NT2/D1 (cell line): ENCODE data around the gene ATP1A2.

Experiments
- DNase-seq: peaks from one replicate; pipeline ENCODE4 v3.0.0-alpha.2; 2011; ENCODE audit warnings: low read depth, low spot score
- H3K27me3 ChIP-seq: 2 replicates; pipeline ENCODE4 v1.6.0; 2011; ENCODE audit warnings: mild to moderate bottlenecking; ENCODE audit not compliant: insufficient read length, insufficient read depth
- H3K36me3 ChIP-seq: 2 replicates; pipeline ENCODE4 v1.6.1; 2011; ENCODE audit warnings: mild to moderate bottlenecking, low read length, mixed read lengths; ENCODE audit not compliant: insufficient read depth, insufficient read length
- H3K4me1 ChIP-seq: 2 replicates; pipeline ENCODE4 v1.5.1; 2011; ENCODE audit not compliant: insufficient read depth, insufficient read length
- H3K4me3 ChIP-seq: 2 replicates; pipeline ENCODE4 v1.5.1; 2011; ENCODE audit warnings: low read depth; ENCODE audit not compliant: insufficient read length
- H3K9ac ChIP-seq: 2 replicates; pipeline ENCODE4 v1.6.0; 2011; ENCODE audit warnings: low read depth; ENCODE audit not compliant: insufficient read length
- H3K9me3 ChIP-seq: 2 replicates; pipeline ENCODE4 v1.5.1; 2011; ENCODE audit warnings: mild to moderate bottlenecking, low read length; ENCODE audit not compliant: insufficient read depth
- SUZ12 ChIP-seq: IDR thresholded peaks from 2 replicates; pipeline ENCODE4 v1.6.1; 2011; ENCODE audit not compliant: insufficient read length, insufficient read depth; ENCODE audit errors: extremely low read depth
- YY1 ChIP-seq: IDR thresholded peaks from 2 replicates; pipeline ENCODE4 v1.6.1; 2011; ENCODE audit not compliant: insufficient read length, insufficient read depth
- ZNF274 ChIP-seq: IDR thresholded peaks from 2 replicates; pipeline ENCODE4 v1.6.1; 2011; ENCODE audit warnings: mild to moderate bottlenecking, low read depth, low read length

ATP1A2 gene

GRCh38 chr1:160115545-160116282 is at the start of gene ATP1A2:
TSS of gene ATP1A2 (plus strand) at chr1:160115759. CDS start at chr1:160115862, 103 bp downstream.
- Histone ChIP-seq H3K36me3 (peaks cover 14% of the 10 kb centered on the region), H3K9ac (peak within 1 kb of the TSS; percentile 82), H3K27me3 (no peaks in the 10 kb centered on the region), H3K4me1 (peaks cover 35% of the 10 kb centered on the region), H3K4me3 (peak within 1 kb of the TSS; percentile 49), H3K9me3 (no peaks in the 10 kb centered on the region)
- TF ChIP-seq ZNF274, result no peak
- TF ChIP-seq SUZ12, result no peak
- TF ChIP-seq YY1, result no peak
- no peak for DNase-seq

GRCh38 chr1:160066829-160067745 is 48.5 kb upstream of the ATP1A2 start:
- Histone ChIP-seq H3K27me3 (peaks cover 36% of the 10 kb centered on the region), H3K4me3 (no peak overlapping the region)
- TF ChIP-seq ZNF274 (no peak), YY1 (no peak), SUZ12 (no peak)

GRCh38 chr1:160068225-160068624 is 47.3 kb upstream of the ATP1A2 start:
- Histone ChIP-seq H3K27me3 (peaks cover 45% of the 10 kb centered on the region), H3K4me1 (peaks cover 14% of the 10 kb centered on the region), H3K9ac (no peak overlapping the region), H3K36me3 (no peaks in the 10 kb centered on the region), H3K9me3 (no peaks in the 10 kb centered on the region), H3K4me3 (no peak overlapping the region)
- DNase-seq, result no peak
- TF ChIP-seq ZNF274, result no peak

More at GRCh38 chr1:160066829-160067745, 48.5 kb upstream of the ATP1A2 start:
- Histone ChIP-seq H3K36me3 (no peaks in the 10 kb centered on the region), H3K9ac (no peak overlapping the region), H3K9me3 (no peaks in the 10 kb centered on the region), H3K4me1 (peaks cover 21% of the 10 kb centered on the region)
- no peak for DNase-seq

GRCh38 chr1:160069460-160070231 is 45.9 kb upstream of the ATP1A2 start, which contains the start of gene KCNJ10:
TSS of gene KCNJ10 (minus strand) at chr1:160070160. CDS start at chr1:160042532, 27,628 bp downstream.
- peak within 1 kb of the TSS; percentile 35 for H3K4me3 ChIP-seq
- H3K27me3 ChIP-seq, result peaks cover 49% of the 10 kb centered on the region
- TF ChIP-seq ZNF274 (no peak), YY1 (no peak), SUZ12 (no peak)
- DNase-seq, result no peak
- H3K9ac ChIP-seq, result peak within 1 kb of the TSS; percentile 65
- H3K9me3 ChIP-seq, result no peaks in the 10 kb centered on the region
- H3K36me3 ChIP-seq, result no peaks in the 10 kb centered on the region
- H3K4me1 ChIP-seq, result peaks cover 14% of the 10 kb centered on the region

GRCh38 chr1:160070243-160071163 is 45.1 kb upstream of the ATP1A2 start:
- Histone ChIP-seq H3K9ac (peak overlapping the region; percentile 65), H3K4me3 (peak overlapping the region; percentile 35), H3K36me3 (no peaks in the 10 kb centered on the region), H3K4me1 (peaks cover 11% of the 10 kb centered on the region), H3K27me3 (peaks cover 54% of the 10 kb centered on the region), H3K9me3 (no peaks in the 10 kb centered on the region)
- DNase-seq, result peak; percentile 74
- TF ChIP-seq SUZ12, result peak; percentile 62
- TF ChIP-seq YY1, result no peak
- TF ChIP-seq ZNF274, result no peak

GRCh38 chr1:160071289-160071688 is 44.3 kb upstream of the ATP1A2 start:
- H3K36me3 ChIP-seq, result no peaks in the 10 kb centered on the region
- TF ChIP-seq SUZ12 (no peak), YY1 (no peak), ZNF274 (no peak)
- no peak overlapping the region for H3K9ac ChIP-seq
- H3K9me3 ChIP-seq, result no peaks in the 10 kb centered on the region
- H3K27me3 ChIP-seq, result peaks cover 54% of the 10 kb centered on the region
- no peak overlapping the region for H3K4me3 ChIP-seq
- H3K4me1 ChIP-seq, result peaks cover 11% of the 10 kb centered on the region
- no peak for DNase-seq
